GM12891 (cell line): ENCODE results near the gene MRPL9.

ENCODE experiments used
- PAX5 ChIP-seq: IDR thresholded peaks from 2 replicates; pipeline ENCODE4 v1.6.1; 2011; ENCODE audit warnings: low read length, moderate library complexity, mild to moderate bottlenecking; ENCODE audit not compliant: insufficient read depth, severe bottlenecking
- POLR2A ChIP-seq: IDR thresholded peaks from 2 replicates; pipeline ENCODE4 v1.6.1; 2011; ENCODE audit warnings: low read depth, low read length, control low read depth
- POLR2AphosphoS5 ChIP-seq: IDR thresholded peaks from 2 replicates; pipeline ENCODE4 v1.6.1; 2011; ENCODE audit warnings: low read depth, low read length, control low read depth
- POU2F2 ChIP-seq: IDR thresholded peaks from 2 replicates; pipeline ENCODE4 v1.6.1; 2011; ENCODE audit warnings: low read depth, mild to moderate bottlenecking, control low read depth, low read length, moderate library complexity
- SPI1 ChIP-seq: IDR thresholded peaks from 2 replicates; pipeline ENCODE4 v1.6.1; 2011; ENCODE audit warnings: low read depth, low read length, control low read depth
- TAF1 ChIP-seq: IDR thresholded peaks from 2 replicates; pipeline ENCODE4 v1.6.1; 2011; ENCODE audit warnings: low read depth, low read length, control low read depth

DNA sequence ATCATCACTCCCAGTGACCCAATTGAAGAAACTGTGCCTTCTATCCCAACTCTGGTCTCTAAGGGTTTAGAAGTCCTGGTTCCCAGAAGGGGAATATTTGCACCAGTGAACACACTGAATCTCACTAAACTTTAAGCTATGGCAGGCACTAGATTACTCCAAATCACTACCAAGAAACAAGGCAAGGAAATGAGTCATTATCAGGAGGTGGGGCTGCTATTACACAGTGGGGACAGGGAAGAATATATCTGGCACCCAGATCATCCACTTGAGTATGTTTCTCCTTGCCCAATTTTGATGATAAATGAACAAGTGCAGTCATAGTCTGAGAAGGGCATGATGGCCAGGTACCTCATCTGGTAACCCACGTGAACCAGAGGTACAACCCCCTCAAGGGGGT lies 7.0 kb downstream of the MRPL9 start:
- TF ChIP-seq POLR2A (no peak), SPI1 (no peak), POLR2AphosphoS5 (no peak), TAF1 (no peak), PAX5 (no peak), POU2F2 (no peak)
